Endothelial cell of umbilical vein (primary cell): Measurements from ENCODE around the gene SORCS1. TPM values are rescaled to one million over a fixed set of nuclear protein-coding genes. Genes with fewer than 3 reads are reported as not detected.

Experiments
- BruUV-seq: library from RNA; stranded (reverse); fragments of 400-500 nt; replicated peaks from 2 replicates; lab custom pipeline; 2021; lab: Mats Ljungman, UMichigan
- CTCF ChIA-PET: fragments of 300-600, 350-600 bp; sonication (Branson Sonifier 250); formaldehyde crosslinking; loops from one replicate; lab custom pipeline; 2021; ENCODE audit warnings: antibody characterized with exemption, inconsistent platforms; lab: Charles Lee
- POLR2A ChIA-PET: fragments of 300-600, 350-600 bp; sonication (Branson Sonifier 250); formaldehyde crosslinking; loops from one replicate; lab custom pipeline; 2021; ENCODE audit warnings: antibody characterized with exemption, inconsistent platforms; lab: Charles Lee
- DNase-seq: peaks from one replicate; pipeline ENCODE4 v3.0.0-alpha.2; 2011; ENCODE audit warnings: low read depth, low spot score
- FAIRE-seq: peaks from 2 replicates; lab custom pipeline; 2011; peaks lifted over from hg19 to GRCh38; lab: Jason Lieb, UNC
- H2AFZ ChIP-seq: 2 replicates; pipeline ENCODE4 v1.6.0; 2012; ENCODE audit warnings: low read depth, low read length, control low read depth, inconsistent platforms
- H3K27ac ChIP-seq: 2 replicates; pipeline ENCODE4 v1.5.1; 2011; ENCODE audit warnings: low read depth, mild to moderate bottlenecking, control low read depth, low read length, moderate library complexity; ENCODE audit not compliant: insufficient read depth
- H3K27me3 ChIP-seq, 2 experiments: 2 replicates each; pipeline versions ENCODE4 v1.6.0 to v1.6.1; 2011; ENCODE audit warnings: low read length in 2 of 2, mixed read lengths in 1 of 2; ENCODE audit not compliant: control insufficient read depth in 2 of 2, insufficient read depth in 2 of 2
- H3K36me3 ChIP-seq, 2 experiments: 2 replicates in 1 of 2; 3 replicates in 1 of 2; pipeline ENCODE4 v1.5.1; 2011; ENCODE audit warnings: low read length in 2 of 2, mild to moderate bottlenecking in 1 of 2, moderate library complexity in 1 of 2; ENCODE audit not compliant: control insufficient read depth in 2 of 2, insufficient read depth in 2 of 2; ENCODE audit errors: extremely low read depth in 1 of 2
- H3K4me1 ChIP-seq: 3 replicates; pipeline ENCODE4 v1.5.1; 2011; ENCODE audit warnings: mild to moderate bottlenecking, low read length; ENCODE audit not compliant: control insufficient read depth, insufficient read depth; ENCODE audit errors: extremely low read depth
- H3K4me2 ChIP-seq: 2 replicates; pipeline ENCODE4 v1.6.1; 2011; ENCODE audit warnings: low read length, control low read depth, mixed read lengths; ENCODE audit not compliant: insufficient read depth
- H3K4me3 ChIP-seq, 3 experiments: fragments of 200-600 bp in 1 of 3; sonication (generic), shearing (Covaris generic) in 1 of 3; replicated peaks in 1 of 3; 2 replicates each; pipeline ENCODE4 v1.5.1; 2011 to 2016; ENCODE audit warnings: control low read depth in 3 of 3, low read length in 3 of 3, mild to moderate bottlenecking in 2 of 3, inconsistent platforms in 1 of 3, low read depth in 1 of 3, moderate library complexity in 1 of 3; ENCODE audit not compliant: insufficient read depth in 1 of 3
- H3K79me2 ChIP-seq: 2 replicates; pipeline ENCODE4 v1.6.0; 2012; ENCODE audit warnings: low read length, inconsistent platforms; ENCODE audit not compliant: control insufficient read depth, insufficient read depth
- H3K9ac ChIP-seq: replicated peaks from 2 replicates; pipeline ENCODE3; 2011; ENCODE audit warnings: low read length, control low read depth; ENCODE audit not compliant: insufficient read depth; ENCODE audit errors: extremely low read depth
- H3K9me1 ChIP-seq: replicated peaks from 3 replicates; pipeline ENCODE4 v1.6.0; 2011; ENCODE audit warnings: mild to moderate bottlenecking, low read length; ENCODE audit not compliant: control insufficient read depth, insufficient read depth; ENCODE audit errors: extremely low read depth
- H3K9me3 ChIP-seq: replicated peaks from 2 replicates; pipeline ENCODE4 v1.5.1; 2012; ENCODE audit warnings: low read length, inconsistent platforms; ENCODE audit not compliant: control insufficient read depth, insufficient read depth
- H4K20me1 ChIP-seq: replicated peaks from 2 replicates; pipeline ENCODE3; 2011; ENCODE audit warnings: mild to moderate bottlenecking, low read length; ENCODE audit not compliant: control insufficient read depth, insufficient read depth; ENCODE audit errors: extremely low read depth
- EZH2 ChIP-seq: IDR thresholded peaks from 2 replicates; pipeline ENCODE4 v1.6.1; 2012; ENCODE audit warnings: borderline replicate concordance, low read depth, mild to moderate bottlenecking, moderate library complexity, low read length, inconsistent platforms; ENCODE audit not compliant: severe bottlenecking
- FOS ChIP-seq: IDR thresholded peaks from 2 replicates; pipeline ENCODE4 v1.6.1; 2011; ENCODE audit warnings: mild to moderate bottlenecking, low read length, moderate library complexity, borderline replicate concordance; ENCODE audit not compliant: insufficient read depth
- GATA2 ChIP-seq: IDR thresholded peaks from 2 replicates; pipeline ENCODE4 v1.7.0; 2011; ENCODE audit warnings: low read depth, mild to moderate bottlenecking, moderate library complexity, mixed read lengths, low read length; ENCODE audit not compliant: insufficient read length, insufficient read depth
- JUN ChIP-seq: IDR thresholded peaks from 2 replicates; pipeline ENCODE4 v1.6.1; 2011; ENCODE audit warnings: borderline replicate concordance, low read depth; ENCODE audit not compliant: insufficient read length, insufficient read depth
- MYC ChIP-seq: IDR thresholded peaks from one replicate; pipeline ENCODE4 v1.6.1; 2011; ENCODE audit warnings: mild to moderate bottlenecking, low read depth, low read length
- POLR2A ChIP-seq: IDR thresholded peaks from 2 replicates; pipeline ENCODE4 v1.6.1; 2012; ENCODE audit warnings: low read depth, mild to moderate bottlenecking, control low read depth, low read length
- POLR2AphosphoS5 ChIP-seq: IDR thresholded peaks from 2 replicates; pipeline ENCODE4 v1.6.1; 2012; ENCODE audit warnings: low read depth, mild to moderate bottlenecking, control low read depth, low read length, moderate library complexity; ENCODE audit not compliant: insufficient read depth
- dilution Hi-C: fragments of 300-500 bp; cut with MboI; formaldehyde crosslinking; loops from one replicate; pipeline ENCODE4 v1.15.0; 2019; ENCODE audit warnings: low sequenced_read_pairs; ENCODE audit not compliant: extremely low pct_ligation_motif_present
- intact Hi-C: fragments of 100-400 bp; cut with micrococcal nuclease; formaldehyde crosslinking; loops from one replicate; pipeline ENCODE4 v1.10.0; 2022
- polyA plus RNA-seq, 4 experiments: library from polyadenylated mRNA; depleted of rRNA in 3 of 4; stranded (reverse) in 3 of 4; unstranded in 1 of 4; fragments of >200 nt; gene quantifications; 2 replicates each; pipeline versions ENCODE4 v1.2.1 to v1.2.3, GENCODE V29; 2011 to 2012; ENCODE audit warnings: missing spikeins in 1 of 4
- total RNA-seq: library from RNA; stranded (reverse); gene quantifications from 2 replicates; pipeline ENCODE4 v1.2.3, GENCODE V29; 2021
- TF ChIP-seq, protein P1 (sequence below), 2 donors: IDR thresholded peaks; 1 replicate in 1 of 2; 2 replicates in 1 of 2; pipeline ENCODE4 v1.5.1; 2011; ENCODE audit warnings: low read length in 2 of 2, mild to moderate bottlenecking in 2 of 2, moderate library complexity in 2 of 2, control low read depth in 1 of 2, inconsistent platforms in 1 of 2, low read depth in 1 of 2; ENCODE audit not compliant: insufficient read depth in 1 of 2; ENCODE audit errors: extremely low read depth in 1 of 2
- TF ChIP-seq, protein P2 (sequence below): IDR thresholded peaks from 2 replicates; pipeline ENCODE4 v1.6.1; 2011; ENCODE audit not compliant: insufficient read depth, insufficient read length

SORCS1 gene
- total and polyA plus RNA-seq, 2 donors (not counting 3 experiments of a cell fraction or from before 2014, with no cell fraction given), result not detected

DNA sequence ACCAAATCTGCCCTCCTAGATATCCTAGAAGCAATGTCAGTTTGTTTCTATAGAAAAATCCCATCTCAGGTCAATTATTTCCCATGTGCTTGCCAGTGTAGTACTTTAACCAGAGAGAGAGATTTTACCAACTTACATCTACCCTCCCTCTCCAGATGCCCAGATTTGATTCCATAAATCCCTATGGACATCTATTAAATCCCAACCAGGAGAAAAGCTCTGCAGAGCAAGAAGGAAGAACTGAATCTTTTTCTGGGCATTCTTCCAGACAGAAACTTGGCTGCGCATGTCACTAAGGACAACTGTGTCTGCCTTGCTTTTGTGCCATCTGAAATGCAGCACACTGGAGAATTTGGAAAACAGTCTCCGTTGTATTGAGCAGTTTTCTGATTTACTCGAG lies 597.6 kb downstream of the SORCS1 start:
- no peak overlapping the region for H3K9ac ChIP-seq
- no peak for DNase-seq
- dilution Hi-C loops (no loop called here), intact Hi-C loops (no loop called here)
- H3K27me3 ChIP-seq, result no peaks in the 10 kb centered on the region
- FAIRE-seq, result no peak
- H3K9me1 ChIP-seq, result no peaks in the 10 kb centered on the region
- TF ChIP-seq POLR2A (no peak), FOS (no peak), JUN (no peak), EZH2 (no peak), MYC (no peak), GATA2 (no peak), POLR2AphosphoS5 (no peak)
- TF ChIP-seq, protein P1, sequence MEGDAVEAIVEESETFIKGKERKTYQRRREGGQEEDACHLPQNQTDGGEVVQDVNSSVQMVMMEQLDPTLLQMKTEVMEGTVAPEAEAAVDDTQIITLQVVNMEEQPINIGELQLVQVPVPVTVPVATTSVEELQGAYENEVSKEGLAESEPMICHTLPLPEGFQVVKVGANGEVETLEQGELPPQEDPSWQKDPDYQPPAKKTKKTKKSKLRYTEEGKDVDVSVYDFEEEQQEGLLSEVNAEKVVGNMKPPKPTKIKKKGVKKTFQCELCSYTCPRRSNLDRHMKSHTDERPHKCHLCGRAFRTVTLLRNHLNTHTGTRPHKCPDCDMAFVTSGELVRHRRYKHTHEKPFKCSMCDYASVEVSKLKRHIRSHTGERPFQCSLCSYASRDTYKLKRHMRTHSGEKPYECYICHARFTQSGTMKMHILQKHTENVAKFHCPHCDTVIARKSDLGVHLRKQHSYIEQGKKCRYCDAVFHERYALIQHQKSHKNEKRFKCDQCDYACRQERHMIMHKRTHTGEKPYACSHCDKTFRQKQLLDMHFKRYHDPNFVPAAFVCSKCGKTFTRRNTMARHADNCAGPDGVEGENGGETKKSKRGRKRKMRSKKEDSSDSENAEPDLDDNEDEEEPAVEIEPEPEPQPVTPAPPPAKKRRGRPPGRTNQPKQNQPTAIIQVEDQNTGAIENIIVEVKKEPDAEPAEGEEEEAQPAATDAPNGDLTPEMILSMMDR (IDR thresholded peaks at IDR 0.05; ENCODE audit: extremely low read depth in 1 of 2, insufficient read depth in 1 of 2, low read depth in 1 of 2, low read length in 2 of 2), result no peak
- TF ChIP-seq, protein P2, sequence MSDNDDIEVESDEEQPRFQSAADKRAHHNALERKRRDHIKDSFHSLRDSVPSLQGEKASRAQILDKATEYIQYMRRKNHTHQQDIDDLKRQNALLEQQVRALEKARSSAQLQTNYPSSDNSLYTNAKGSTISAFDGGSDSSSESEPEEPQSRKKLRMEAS, result no peak
- H4K20me1 ChIP-seq, result no peaks in the 10 kb centered on the region
- no peaks in the 10 kb centered on the region for H3K4me1 ChIP-seq
- CTCF ChIA-PET, result no interaction called here
- no peak overlapping the region for H3K27ac ChIP-seq
- no TSS peak for BruUV-seq
- POLR2A ChIA-PET, result no interaction called here
- peaks cover 5% of the 10 kb centered on the region for H3K9me3 ChIP-seq
- no peak overlapping the region for H3K4me2 ChIP-seq
- no peak overlapping the region for H3K4me3 ChIP-seq
- H2AFZ ChIP-seq, result no peak overlapping the region
- no peaks in the 10 kb centered on the region for H3K36me3 ChIP-seq
- H3K79me2 ChIP-seq, result no peaks in the 10 kb centered on the region
